Fibroblast of mammary gland (primary cell): ENCODE data around the gene SLC22A5.
"Not testable (repeated sequence)": the region's sequence is repeated elsewhere in the genome, so short reads cannot be mapped to it uniquely, and the experiment has no call there.

Experiments
- DNase-seq: peaks from one replicate; pipeline ENCODE4 v3.0.0-alpha.2; 2010; ENCODE audit warnings: low read depth
- H3K4me3 ChIP-seq: 2 replicates; pipeline ENCODE4 v1.5.1; 2011; ENCODE audit warnings: low read depth, mild to moderate bottlenecking, low read length, moderate library complexity; ENCODE audit not compliant: control insufficient read depth
- TF ChIP-seq, protein P1 (sequence below): conservative IDR thresholded peaks from 2 replicates; pipeline ENCODE4 v1.5.1; 2011; ENCODE audit warnings: low read depth, low read length, inconsistent platforms; ENCODE audit not compliant: control insufficient read depth, insufficient read depth

SLC22A5 gene

DNA sequence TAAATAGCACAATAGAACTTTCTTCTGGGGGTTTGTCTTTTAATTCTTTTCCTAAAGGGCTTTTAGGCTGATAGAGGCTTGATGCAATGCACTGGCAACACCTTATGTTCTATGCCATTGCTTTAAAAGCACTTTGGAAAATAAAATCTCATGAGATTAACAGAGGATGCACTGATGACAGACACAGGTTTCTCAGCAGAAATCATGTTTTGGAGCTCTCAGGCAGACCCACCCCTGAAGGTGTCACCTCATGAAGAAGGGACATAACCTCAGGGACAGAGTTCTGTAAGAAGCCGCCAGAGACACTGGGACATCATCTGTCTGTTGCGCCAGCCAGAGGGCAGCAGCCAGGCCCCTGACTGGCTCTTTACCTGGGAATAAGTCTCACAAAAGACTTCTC lies 27.7 kb downstream of the SLC22A5 start:
- TF ChIP-seq, protein P1, sequence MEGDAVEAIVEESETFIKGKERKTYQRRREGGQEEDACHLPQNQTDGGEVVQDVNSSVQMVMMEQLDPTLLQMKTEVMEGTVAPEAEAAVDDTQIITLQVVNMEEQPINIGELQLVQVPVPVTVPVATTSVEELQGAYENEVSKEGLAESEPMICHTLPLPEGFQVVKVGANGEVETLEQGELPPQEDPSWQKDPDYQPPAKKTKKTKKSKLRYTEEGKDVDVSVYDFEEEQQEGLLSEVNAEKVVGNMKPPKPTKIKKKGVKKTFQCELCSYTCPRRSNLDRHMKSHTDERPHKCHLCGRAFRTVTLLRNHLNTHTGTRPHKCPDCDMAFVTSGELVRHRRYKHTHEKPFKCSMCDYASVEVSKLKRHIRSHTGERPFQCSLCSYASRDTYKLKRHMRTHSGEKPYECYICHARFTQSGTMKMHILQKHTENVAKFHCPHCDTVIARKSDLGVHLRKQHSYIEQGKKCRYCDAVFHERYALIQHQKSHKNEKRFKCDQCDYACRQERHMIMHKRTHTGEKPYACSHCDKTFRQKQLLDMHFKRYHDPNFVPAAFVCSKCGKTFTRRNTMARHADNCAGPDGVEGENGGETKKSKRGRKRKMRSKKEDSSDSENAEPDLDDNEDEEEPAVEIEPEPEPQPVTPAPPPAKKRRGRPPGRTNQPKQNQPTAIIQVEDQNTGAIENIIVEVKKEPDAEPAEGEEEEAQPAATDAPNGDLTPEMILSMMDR = no peak
- no peak overlapping the region for H3K4me3 ChIP-seq
- no peak for DNase-seq

DNA sequence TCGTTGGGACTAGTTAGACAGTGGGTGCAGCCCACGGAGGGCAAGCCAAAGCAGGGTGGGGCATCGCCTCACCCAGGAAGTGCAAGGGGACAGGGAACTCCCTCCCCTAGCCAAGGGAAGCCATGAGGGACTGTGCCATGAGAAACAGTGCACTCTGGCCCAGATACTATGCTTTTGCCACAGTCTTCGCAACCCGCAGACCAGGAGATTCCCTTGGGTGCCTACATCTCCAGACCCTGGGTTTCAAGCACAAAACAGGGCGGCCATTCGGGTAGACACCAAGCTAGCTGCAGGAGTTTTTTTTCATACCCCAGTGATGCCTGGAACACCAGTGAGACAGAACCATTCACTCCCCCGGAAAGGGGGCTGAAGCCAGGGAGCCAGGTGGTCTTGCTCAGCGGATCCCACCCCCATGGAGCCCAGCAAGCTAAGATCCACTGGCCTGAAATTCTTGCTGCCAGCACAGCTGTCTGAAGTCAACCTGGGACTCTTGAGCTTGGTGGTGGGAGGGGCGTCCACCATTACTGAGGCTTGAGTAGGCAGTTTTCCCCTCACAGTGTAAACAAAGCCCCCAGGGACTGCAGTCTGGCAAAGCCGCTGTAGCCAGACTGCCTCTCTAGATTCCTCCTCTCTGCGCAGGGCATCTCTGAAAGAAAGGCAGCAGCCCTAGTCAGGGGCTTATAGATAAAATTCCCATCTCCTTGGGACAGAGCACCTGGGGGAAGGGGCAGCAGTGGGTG lies 28.6 kb downstream of the SLC22A5 start:
- H3K4me3 ChIP-seq, DNase-seq: not testable (repeated sequence)

DNA sequence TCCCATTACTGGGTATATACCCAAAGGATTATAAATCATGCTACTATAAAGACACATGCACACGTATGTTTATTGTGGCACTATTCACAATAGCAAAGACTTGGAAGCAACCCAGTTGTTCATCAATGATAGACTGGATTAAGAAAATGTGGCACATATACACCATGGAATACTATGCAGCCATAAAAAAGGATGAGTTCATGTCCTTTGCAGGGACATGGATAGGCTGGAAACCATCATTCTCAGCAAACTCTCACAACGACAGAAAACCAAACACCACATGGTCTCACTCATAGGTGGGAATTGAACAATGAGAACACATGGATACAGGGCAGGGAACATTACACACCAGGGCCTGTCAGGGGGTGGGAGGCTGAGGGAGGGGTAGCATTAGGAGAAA lies 34.5 kb downstream of the SLC22A5 start:
- not testable (repeated sequence) for DNase-seq, H3K4me3 ChIP-seq

DNA sequence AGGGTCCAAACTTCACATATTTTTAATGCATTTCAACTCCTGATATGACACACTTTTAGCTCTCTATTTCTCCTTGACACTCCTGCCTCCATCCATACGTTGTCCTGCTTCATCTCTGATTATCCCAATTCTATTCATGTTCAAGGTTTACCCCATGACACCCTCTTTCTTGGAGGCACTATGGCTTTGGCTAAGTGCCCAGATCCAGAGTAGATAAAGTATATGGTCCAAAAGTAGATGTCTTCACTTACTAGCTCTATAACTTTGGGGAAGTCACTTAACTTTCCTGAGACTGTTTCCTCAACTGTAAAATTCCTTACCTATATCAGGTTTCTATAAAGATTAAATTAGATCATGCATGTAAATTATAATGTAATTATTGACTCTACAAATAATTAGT lies 36.1 kb downstream of the SLC22A5 start:
- TF ChIP-seq, protein P1 = no peak
- no peak for DNase-seq
- no peak overlapping the region for H3K4me3 ChIP-seq

DNA sequence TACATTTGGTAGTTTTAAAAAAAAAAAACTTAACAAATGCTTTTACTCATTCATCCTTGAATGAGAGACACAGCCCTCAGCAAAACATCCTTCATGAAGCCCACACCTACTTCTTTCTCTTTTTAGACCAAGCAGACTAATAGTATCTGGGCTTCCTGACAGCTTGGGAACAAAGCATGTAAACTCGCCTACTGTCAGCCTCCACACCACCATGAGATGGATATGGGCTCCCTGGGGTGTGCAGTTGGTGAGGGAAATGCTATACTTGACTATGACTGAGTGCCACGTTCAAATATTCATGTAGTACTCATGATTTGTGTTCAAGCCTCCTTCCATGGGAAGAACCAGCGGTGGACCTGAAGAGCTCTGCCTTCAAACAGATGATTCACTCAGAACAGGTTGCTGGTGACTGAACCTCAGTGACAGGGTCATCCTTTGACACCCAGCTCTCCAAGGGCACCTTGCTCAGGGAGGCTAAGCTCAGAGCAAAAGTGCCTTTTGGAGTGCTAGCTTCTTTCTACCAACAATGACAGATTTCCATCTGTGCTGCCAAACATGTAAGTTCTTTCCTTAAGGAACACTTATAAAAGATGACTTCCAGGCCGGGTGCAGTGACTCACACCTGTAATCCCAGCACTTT lies 36.8 kb downstream of the SLC22A5 start:
- H3K4me3 ChIP-seq = no peak overlapping the region
- no peak for DNase-seq
- TF ChIP-seq, protein P1 = no peak

DNA sequence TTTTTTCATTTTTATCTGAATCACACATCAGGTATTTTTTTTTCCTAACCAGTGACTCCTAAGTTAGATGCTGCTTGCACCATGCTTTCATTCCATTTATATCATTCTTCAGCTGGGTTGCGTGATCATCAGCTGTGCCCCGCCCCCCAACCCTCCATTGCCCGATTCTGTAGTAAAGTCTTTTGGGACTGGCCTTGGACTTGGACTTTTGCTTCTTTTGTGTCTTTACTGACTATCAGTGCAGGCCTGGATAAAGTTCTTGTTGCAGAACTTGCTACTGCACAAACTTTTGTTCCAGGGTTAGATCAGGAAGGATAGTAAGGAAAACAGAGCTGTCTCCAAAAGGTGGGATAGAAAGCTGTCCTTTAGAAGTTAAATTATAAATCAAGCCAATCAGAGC lies 38.5 kb downstream of the SLC22A5 start:
- H3K4me3 ChIP-seq = no peak overlapping the region
- TF ChIP-seq, protein P1 = no peak
- no peak for DNase-seq

DNA sequence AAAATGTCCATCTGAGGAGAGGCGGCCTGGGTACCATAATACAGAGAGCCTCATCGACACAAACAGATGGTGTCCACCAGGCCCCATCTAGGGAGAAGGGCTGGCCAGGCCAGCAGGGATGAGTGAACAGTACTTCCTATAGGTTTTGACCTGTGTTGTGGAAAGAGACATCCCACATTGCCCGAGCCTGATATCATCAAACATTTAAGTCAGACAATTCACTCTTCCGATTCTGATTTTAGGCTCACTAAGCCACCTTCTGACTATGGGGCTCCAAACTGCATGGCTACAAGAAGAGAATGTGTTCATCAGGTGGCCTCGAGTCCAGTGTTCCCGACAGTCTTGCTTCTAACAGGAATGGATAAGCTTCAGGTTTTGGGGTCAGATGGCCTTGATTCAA lies 38.9 kb downstream of the SLC22A5 start:
- TF ChIP-seq, protein P1 = no peak
- no peak overlapping the region for H3K4me3 ChIP-seq
- DNase-seq = no peak

DNA sequence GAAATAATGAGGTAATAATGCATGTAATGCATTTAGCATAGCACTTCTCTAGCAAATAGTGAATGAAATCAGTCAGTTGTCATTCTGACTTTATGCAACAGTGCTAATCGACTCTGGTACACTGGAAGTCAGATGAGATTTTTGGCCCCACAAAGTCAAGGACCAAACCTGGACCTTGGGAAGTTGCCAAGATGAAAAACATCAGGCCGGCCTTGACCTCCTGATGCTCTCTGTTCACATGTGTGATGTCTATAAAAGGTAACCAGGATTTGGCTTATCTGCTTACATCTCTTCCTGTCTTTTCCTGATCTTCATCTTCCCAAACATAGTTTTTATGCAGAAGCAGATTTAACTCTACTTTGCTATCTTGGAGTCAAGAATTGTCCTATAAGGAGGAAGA lies 39.5 kb downstream of the SLC22A5 start:
- TF ChIP-seq, protein P1 = no peak
- DNase-seq = no peak
- no peak overlapping the region for H3K4me3 ChIP-seq
